Sciatic nerve (tissue), 2 donors: ENCODE results near the gene FGD3. TPM values are rescaled to one million over a fixed set of nuclear protein-coding genes. Genes with fewer than 3 reads are reported as not detected.
"Not testable (repeated sequence)": the region's sequence is repeated elsewhere in the genome, so short reads cannot be mapped to it uniquely, and the experiment has no call there.

Experiments
- ATAC-seq: fragments of 200-7000 bp; cut with Tn5 transposase; one replicate; pipeline ENCODE4 v1.9.1; 2020; ENCODE audit warnings: mild to moderate bottlenecking, moderate library complexity
- DNase-seq: peaks from one replicate; pipeline ENCODE4 v3.0.0-alpha.2; 2020; ENCODE audit warnings: low spot score
- intact Hi-C: fragments of 100-400 bp; cut with DNase I; formaldehyde crosslinking; loops from one replicate; pipeline ENCODE4 v1.14.2; 2022
- total RNA-seq: library from RNA; stranded (reverse); fragmentation: NEBNext Ultra II Directional; extraction: Animal tissue kit (Norgen Biotek cat#: 25700); gene quantifications from one replicate; pipeline ENCODE4 v1.2.1, GENCODE V29; 2021
- donor health status: DM: no; HTN: no; CAD: no.
- donor health status: DM: no; HTN: no; CAD: no.

FGD3 gene
- total RNA-seq, 1 donor from 2014 or later: 11.1 TPM

- DNase-seq: no peak
- intact Hi-C loops: no loop called here
- no peak for ATAC-seq
Measured at GRCh38 chr9:92974161-92974661, 26.9 kb downstream of the FGD3 start.

- ATAC-seq (no peak), DNase-seq (no peak)
- intact Hi-C loops: no loop called here
Measured at GRCh38 chr9:92974761-92975755, 27.7 kb downstream of the FGD3 start.

- intact Hi-C loops: no loop called here
- DNase-seq (no peak), ATAC-seq (no peak)
Measured at GRCh38 chr9:92976431-92976830, 29.1 kb downstream of the FGD3 start.

DNA sequence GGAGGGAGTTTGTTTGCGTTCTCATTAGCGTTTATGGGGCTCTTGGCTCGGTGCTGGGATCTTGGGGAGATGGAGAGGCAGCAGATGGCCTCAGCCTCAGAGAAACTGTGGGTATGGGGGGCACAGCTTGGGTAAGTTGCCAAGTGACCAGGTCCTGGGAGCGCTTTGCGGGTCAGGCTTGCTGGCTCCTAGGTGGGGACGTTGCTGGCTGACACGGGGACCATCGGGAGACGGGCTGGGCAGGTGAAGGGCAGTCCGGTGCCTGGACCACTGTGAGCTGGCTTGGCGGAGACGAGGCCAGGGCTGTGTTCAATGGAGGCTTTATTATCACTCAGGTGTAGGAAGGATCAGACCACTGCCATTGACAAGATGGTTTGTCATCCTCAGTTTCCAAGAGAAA is 30.0 kb downstream of the FGD3 start:
- DNase-seq: no peak
- intact Hi-C loops: no loop called here
- ATAC-seq: no peak

DNA sequence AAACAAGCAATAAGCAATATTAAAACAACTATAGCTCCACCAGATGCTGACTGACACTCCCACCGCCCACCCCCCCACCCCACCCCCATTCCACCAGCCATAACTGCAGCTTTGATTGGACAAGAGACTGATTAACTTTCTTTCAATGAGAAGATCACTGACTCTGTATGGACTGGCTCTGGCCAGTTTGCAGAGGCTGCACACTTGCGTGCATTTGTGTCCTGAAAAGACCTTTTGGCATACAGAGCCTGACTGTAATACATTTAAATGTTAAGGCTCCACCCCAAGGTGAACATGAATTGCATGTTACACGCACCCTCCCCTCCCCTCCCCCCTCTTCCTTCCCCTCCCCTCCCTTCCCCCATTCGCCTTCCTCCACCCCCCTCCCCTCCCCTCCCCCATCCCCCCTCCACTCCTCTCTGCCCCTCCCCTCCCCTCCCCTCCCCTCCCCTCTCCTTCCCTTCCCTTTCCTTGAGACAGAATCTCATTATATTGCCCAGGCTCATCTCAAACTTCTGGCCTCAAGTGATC is 31.1 kb downstream of the FGD3 start:
- DNase-seq (no peak), ATAC-seq (no peak)
- intact Hi-C loops: no loop called here

DNA sequence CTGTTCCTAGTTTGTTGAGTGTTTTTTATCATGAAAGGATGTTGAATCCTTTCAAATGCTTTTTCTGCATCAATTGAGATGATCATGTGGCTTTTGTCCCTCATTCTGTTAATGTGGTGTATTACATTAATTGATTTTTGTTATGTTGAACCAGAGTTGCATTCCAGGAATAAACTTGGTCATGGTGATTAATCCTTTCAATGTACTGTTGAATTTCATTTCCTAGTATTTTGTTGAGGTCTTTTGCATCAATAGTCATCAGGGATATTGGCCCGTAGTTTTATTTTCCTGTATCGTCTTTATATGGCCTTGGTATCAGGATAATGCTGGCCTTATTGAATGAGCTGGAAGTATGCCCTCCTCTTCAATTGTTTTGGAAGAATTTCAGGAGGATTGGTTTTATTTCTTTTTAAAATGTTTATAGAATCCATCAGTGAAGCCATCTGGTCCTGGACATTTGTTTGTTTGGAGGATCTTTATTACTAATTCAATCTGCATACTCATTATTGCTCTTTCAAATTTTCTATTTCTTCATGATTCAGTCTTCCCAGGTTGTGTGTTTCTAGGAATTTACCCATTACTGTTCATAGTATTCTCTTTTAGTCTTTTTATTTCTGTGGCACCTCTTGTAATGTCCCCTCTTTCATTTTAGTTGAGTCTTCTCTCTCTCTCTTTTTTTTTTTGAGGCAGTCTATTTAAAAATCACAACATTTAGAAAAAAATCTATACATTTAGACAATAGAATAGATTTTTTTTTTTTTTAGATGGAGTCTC is 32.1 kb downstream of the FGD3 start:
- no peak for ATAC-seq
- intact Hi-C loops: no loop called here
- DNase-seq: no peak

GRCh38 chr9:92980085-92980745 is 32.9 kb downstream of the FGD3 start:
- ATAC-seq (no peak), DNase-seq (no peak)
- intact Hi-C loops: no loop called here

DNA sequence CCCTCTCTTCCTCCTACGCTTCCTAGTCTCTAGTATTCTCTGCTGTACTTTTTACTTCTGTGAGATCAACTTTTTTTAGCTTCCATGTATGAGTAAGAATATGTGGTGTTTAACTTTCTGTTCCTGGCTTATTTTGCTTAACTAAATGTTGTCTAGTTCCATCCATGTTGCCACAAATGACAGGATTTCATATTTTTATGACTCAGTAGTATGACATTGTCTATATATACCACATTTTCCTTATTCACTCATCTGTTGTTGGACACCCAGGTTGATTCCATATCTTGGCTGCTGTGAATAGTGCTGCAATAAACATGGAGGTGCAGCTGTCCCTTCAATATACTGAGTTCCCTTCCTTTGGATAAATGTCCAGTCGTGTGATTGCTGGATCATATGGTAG is 34.8 kb downstream of the FGD3 start:
- intact Hi-C loops: no loop called here
- DNase-seq (no peak), ATAC-seq (no peak)

GRCh38 chr9:92983984-92984589 is 36.8 kb downstream of the FGD3 start:
- DNase-seq (no peak), ATAC-seq (no peak)
- intact Hi-C loops: no loop called here

DNA sequence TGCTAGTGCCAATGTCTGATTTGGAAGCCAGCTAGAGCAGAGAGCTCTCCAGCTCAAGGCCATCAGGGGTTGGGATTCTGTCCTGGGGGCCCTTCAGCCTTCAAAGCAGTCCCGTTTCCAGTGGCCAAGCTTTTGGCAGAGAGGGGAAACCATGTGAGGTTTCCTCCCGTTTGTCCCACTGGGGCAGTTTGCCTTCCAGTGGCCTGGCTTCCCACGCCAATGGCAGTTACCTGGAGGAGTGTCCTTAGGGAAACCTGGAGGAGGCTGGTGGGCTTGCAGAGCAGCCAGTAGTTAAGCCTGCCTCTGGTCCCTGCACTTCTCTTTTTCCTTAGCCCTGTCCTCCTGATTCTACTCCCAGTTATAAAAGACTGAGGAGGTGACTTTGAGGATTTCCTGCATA is 37.7 kb downstream of the FGD3 start:
- DNase-seq (no peak), ATAC-seq (no peak)
- intact Hi-C loops: no loop called here

GRCh38 chr9:92986176-92987119 is 39.1 kb downstream of the FGD3 start:
- intact Hi-C loops: no loop called here
- no peak for ATAC-seq
- no peak for DNase-seq

GRCh38 chr9:92988215-92988768 is 41.0 kb downstream of the FGD3 start:
- no peak for DNase-seq
- no peak for ATAC-seq

DNA sequence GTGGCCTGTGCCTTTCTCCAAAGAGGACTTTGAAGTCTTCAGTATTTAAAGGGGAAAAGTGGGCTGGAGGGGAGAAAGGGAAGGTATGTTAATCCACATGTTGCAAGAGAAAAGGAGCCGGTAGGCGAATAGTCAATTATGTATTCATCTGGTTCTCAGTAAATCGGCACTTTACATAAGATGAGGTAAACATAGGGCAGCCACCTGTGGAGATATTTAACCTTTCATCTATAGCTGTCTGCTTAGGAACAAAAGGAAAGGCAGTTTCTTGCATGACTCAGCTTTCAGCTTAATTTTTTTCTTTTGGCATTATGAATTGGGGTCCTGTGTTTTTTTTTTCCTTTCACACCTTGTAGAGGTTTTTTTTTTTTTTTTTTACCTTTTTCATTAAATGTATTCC is 42.2 kb downstream of the FGD3 start:
- intact Hi-C loops: no loop called here
- DNase-seq: no peak
- ATAC-seq: no peak

More at GRCh38 chr9:92988215-92988768, 41.0 kb downstream of the FGD3 start:
- intact Hi-C loops: no loop called here

DNA sequence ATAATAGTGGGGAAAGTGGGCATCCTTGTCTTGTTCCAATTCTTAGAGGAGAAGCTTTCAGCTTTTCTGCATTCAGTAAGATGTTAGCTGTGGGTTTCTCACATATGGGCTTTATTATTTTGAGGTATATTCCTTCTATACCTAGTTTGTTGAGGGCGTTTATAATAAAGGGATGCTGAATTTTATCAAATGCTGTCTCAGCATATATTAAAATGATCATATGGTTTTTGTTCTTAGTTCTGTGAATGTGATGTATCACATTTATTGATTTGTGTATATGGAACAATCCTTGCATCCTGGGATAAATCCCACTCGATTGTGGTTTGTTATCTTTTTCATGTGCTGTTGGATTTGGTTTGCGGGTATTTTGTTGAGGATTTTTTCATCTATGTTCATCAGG is 43.1 kb downstream of the FGD3 start:
- DNase-seq: no peak
- no peak for ATAC-seq
- intact Hi-C loops: no loop called here

DNA sequence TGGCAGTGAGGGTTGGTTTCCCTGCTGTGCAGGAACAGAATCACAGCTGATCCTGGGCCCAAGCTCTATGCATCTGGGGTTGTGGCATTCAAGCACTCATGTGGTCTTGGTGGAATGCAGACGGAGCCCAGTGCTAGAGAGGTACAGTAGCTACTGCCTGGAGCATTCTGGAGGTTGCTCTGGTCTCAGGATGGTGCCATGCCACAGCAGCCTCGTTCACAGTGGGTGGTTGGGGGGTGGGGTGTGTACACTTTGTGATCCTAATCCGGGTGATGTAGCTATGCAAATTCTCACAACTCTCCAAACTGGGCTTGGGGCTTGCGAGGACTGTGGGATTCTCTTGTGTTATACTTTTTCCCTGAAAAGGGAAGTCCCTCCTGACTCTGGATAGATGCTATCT is 45.2 kb downstream of the FGD3 start:
- DNase-seq (no peak), ATAC-seq (no peak)
- intact Hi-C loops: no loop called here

DNA sequence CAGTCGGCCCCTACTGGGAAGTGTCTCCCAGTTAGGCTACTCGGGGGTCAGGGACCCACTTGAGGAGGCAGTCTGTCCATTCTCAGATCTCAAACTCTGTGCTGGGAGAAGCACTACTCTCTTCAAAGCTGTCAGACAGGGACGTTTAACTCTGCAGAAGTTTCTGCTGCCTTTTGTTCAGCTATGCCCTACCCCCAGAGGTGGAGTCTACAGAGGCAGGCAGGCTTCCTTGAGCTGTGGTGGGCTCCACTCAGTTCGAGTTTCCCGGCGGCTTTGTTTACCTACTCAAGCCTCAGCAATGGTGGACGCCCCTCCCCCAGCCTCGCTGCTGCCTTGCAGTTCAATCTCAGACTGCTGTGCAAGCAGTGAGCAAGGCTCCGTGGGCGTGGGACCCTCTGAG is 51.5 kb downstream of the FGD3 start:
- intact Hi-C loops, ATAC-seq, DNase-seq: not testable (repeated sequence)

- DNase-seq (no peak), ATAC-seq (no peak)
- intact Hi-C loops: no loop called here
Measured at GRCh38 chr9:93001031-93001430, 53.7 kb downstream of the FGD3 start.
